ENCODE data around the gene BANK1. TPM values are rescaled to one million over a fixed set of nuclear protein-coding genes. Genes with fewer than 3 reads are reported as not detected.

BANK1 gene
- total RNA-seq, 1 experiment from 2014 or later, result 2.4 TPM

DNA sequence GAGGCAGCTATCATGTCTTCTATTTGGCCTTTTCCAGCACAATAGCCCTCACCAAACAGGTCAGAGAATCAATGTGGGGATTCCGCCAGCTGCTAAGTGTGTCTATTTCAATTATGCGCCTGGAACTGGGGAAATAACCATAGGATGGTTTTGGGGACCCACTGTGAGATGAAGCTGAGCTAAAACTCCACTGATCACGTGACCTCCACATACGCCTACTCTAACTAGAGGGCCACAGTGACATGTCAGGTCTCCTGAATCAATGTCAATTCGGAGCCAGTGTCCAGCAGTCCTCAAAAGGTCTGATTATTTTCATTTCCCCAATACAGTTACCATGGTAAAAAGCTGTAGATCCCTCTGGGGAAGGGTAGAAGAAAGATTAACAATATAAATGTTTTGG is 10.2 kb upstream of the BANK1 start:
- CTCF ChIA-PET, result no interaction called here
- TF ChIP-seq EZH2 (IDR thresholded peaks at IDR 0.05) (no peak), SRF (IDR thresholded peaks at IDR 0.05; ENCODE audit: low read depth) (no peak), EZH2phosphoT487 (IDR thresholded peaks at IDR 0.05; ENCODE audit: borderline replicate concordance) (no peak), JUND (IDR thresholded peaks at IDR 0.05) (no peak), EGR1 (IDR thresholded peaks at IDR 0.05; ENCODE audit: low read depth) (no peak), CEBPB (IDR thresholded peaks at IDR 0.05; ENCODE audit: low read depth) (no peak)
- TF ChIP-seq, protein P1, sequence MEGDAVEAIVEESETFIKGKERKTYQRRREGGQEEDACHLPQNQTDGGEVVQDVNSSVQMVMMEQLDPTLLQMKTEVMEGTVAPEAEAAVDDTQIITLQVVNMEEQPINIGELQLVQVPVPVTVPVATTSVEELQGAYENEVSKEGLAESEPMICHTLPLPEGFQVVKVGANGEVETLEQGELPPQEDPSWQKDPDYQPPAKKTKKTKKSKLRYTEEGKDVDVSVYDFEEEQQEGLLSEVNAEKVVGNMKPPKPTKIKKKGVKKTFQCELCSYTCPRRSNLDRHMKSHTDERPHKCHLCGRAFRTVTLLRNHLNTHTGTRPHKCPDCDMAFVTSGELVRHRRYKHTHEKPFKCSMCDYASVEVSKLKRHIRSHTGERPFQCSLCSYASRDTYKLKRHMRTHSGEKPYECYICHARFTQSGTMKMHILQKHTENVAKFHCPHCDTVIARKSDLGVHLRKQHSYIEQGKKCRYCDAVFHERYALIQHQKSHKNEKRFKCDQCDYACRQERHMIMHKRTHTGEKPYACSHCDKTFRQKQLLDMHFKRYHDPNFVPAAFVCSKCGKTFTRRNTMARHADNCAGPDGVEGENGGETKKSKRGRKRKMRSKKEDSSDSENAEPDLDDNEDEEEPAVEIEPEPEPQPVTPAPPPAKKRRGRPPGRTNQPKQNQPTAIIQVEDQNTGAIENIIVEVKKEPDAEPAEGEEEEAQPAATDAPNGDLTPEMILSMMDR (IDR thresholded peaks at IDR 0.05 in 2 of 3, conservative IDR thresholded peaks at IDR 0.05 in 1 of 3; ENCODE audit: borderline replicate concordance in 1 of 3, insufficient read depth in 1 of 3, low read depth in 2 of 3, low read length in 2 of 3), result no peak
- Histone ChIP-seq H2AFZ (ENCODE audit: low read depth, low read length, poor library complexity, severe bottlenecking) (no peak overlapping the region), H3K9ac (ENCODE audit: low read length) (no peak overlapping the region), H3K79me2 (ENCODE audit: insufficient read depth, low read length) (no peaks in the 10 kb centered on the region), H3K9me3 (ENCODE audit: control insufficient read depth in 1 of 2, insufficient read depth in 1 of 2, low read depth in 1 of 2, low read length in 2 of 2) (no peaks in the 10 kb centered on the region), H3K36me3 (ENCODE audit: control insufficient read depth in 1 of 2, insufficient read depth in 2 of 2, low read length in 2 of 2) (no peaks in the 10 kb centered on the region), H3K27me3 (ENCODE audit: insufficient read depth, low read length) (no peaks in the 10 kb centered on the region), H3K4me3 (replicated peaks in 1 of 2; ENCODE audit: low read depth in 1 of 2, low read length in 2 of 2) (no peak overlapping the region), H3K27ac (ENCODE audit: low read depth, low read length) (no peak overlapping the region), H3K4me1 (ENCODE audit: control insufficient read depth in 1 of 2, insufficient read depth in 2 of 2, low read length in 2 of 2) (no peaks in the 10 kb centered on the region), H3K9me2 (ENCODE audit: insufficient read depth) (no peaks in the 10 kb centered on the region), H3K4me2 (ENCODE audit: low read length) (no peak overlapping the region), H4K20me1 (ENCODE audit: insufficient read depth) (no peaks in the 10 kb centered on the region)
- intact Hi-C loops (cut with micrococcal nuclease), result no loop called here
- no peak for ATAC-seq
- RAD21 ChIA-PET (ENCODE audit: low non-redundant PET in 1 of 2, low total read pairs in 2 of 2, uncharacterized antibody in 2 of 2, unreplicated experiment in 2 of 2), result no interaction called here
- DNase-seq (ENCODE audit: low read depth, low spot score), result no peak
- POLR2A ChIA-PET, result no interaction called here
- no TSS peak for BruUV-seq (replicated peaks)

DNA sequence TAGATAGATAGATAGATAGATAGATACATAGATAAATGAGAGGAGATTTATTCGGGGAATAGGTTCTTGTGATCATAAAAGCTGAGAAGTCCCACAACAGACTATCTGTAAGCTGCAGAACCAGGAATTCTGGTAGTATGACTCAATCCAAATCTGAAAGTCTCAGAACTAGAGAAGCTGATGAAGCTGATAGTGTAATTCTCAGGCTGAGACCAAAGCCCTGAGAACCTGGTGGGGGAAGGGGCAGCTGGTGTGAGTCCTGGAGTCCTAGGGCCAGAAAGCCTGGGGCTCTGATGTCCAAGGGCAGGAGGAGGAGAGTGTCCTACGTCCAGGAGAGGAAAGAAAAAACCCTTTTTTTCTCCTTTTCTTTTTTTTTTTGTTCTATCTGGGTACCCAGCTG is 8.0 kb upstream of the BANK1 start:
- POLR2A ChIA-PET, result no interaction called here
- ATAC-seq (no peak), DNase-seq (ENCODE audit: low read depth, low spot score) (no peak)
- H2AFZ ChIP-seq (ENCODE audit: low read depth, low read length, poor library complexity, severe bottlenecking), result no peak overlapping the region
- RAD21 ChIA-PET (ENCODE audit: low non-redundant PET in 1 of 2, low total read pairs in 2 of 2, uncharacterized antibody in 2 of 2, unreplicated experiment in 2 of 2), result no interaction called here
- H3K9me2 ChIP-seq (ENCODE audit: insufficient read depth), result no peaks in the 10 kb centered on the region
- no peak overlapping the region for H3K27ac ChIP-seq (ENCODE audit: low read depth, low read length)
- H3K4me3 ChIP-seq (replicated peaks in 1 of 2; ENCODE audit: low read depth in 1 of 2, low read length in 2 of 2), result no peak overlapping the region
- TF ChIP-seq, protein P2, sequence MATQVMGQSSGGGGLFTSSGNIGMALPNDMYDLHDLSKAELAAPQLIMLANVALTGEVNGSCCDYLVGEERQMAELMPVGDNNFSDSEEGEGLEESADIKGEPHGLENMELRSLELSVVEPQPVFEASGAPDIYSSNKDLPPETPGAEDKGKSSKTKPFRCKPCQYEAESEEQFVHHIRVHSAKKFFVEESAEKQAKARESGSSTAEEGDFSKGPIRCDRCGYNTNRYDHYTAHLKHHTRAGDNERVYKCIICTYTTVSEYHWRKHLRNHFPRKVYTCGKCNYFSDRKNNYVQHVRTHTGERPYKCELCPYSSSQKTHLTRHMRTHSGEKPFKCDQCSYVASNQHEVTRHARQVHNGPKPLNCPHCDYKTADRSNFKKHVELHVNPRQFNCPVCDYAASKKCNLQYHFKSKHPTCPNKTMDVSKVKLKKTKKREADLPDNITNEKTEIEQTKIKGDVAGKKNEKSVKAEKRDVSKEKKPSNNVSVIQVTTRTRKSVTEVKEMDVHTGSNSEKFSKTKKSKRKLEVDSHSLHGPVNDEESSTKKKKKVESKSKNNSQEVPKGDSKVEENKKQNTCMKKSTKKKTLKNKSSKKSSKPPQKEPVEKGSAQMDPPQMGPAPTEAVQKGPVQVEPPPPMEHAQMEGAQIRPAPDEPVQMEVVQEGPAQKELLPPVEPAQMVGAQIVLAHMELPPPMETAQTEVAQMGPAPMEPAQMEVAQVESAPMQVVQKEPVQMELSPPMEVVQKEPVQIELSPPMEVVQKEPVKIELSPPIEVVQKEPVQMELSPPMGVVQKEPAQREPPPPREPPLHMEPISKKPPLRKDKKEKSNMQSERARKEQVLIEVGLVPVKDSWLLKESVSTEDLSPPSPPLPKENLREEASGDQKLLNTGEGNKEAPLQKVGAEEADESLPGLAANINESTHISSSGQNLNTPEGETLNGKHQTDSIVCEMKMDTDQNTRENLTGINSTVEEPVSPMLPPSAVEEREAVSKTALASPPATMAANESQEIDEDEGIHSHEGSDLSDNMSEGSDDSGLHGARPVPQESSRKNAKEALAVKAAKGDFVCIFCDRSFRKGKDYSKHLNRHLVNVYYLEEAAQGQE (IDR thresholded peaks at IDR 0.05; ENCODE audit: low read depth), result no peak
- TF ChIP-seq CBX3 (IDR thresholded peaks at IDR 0.05; ENCODE audit: low read depth) (no peak), SRF (IDR thresholded peaks at IDR 0.05; ENCODE audit: low read depth) (no peak), TCF7L2 (IDR thresholded peaks at IDR 0.05; ENCODE audit: borderline replicate concordance, extremely low read depth, insufficient read depth, insufficient read length) (no peak), JUND (IDR thresholded peaks at IDR 0.05) (no peak), POLR2AphosphoS5 (IDR thresholded peaks at IDR 0.05; ENCODE audit: low read depth, low read length) (no peak), ZNF274 (IDR thresholded peaks at IDR 0.05; ENCODE audit: low read depth, low read length) (no peak), EGR1 (IDR thresholded peaks at IDR 0.05; ENCODE audit: low read depth) (no peak)
- TF ChIP-seq, protein P1 (IDR thresholded peaks at IDR 0.05 in 2 of 3, conservative IDR thresholded peaks at IDR 0.05 in 1 of 3; ENCODE audit: borderline replicate concordance in 1 of 3, insufficient read depth in 1 of 3, low read depth in 2 of 3, low read length in 2 of 3), result no peak
- H3K79me2 ChIP-seq (ENCODE audit: insufficient read depth, low read length), result no peaks in the 10 kb centered on the region
- no TSS peak for BruUV-seq (replicated peaks)
- no peaks in the 10 kb centered on the region for H4K20me1 ChIP-seq (ENCODE audit: insufficient read depth)
- no peaks in the 10 kb centered on the region for H3K9me3 ChIP-seq (ENCODE audit: control insufficient read depth in 1 of 2, insufficient read depth in 1 of 2, low read depth in 1 of 2, low read length in 2 of 2)
- no peaks in the 10 kb centered on the region for H3K36me3 ChIP-seq (ENCODE audit: control insufficient read depth in 1 of 2, insufficient read depth in 2 of 2, low read length in 2 of 2)
- H3K9ac ChIP-seq (ENCODE audit: low read length), result no peak overlapping the region
- intact Hi-C loops (cut with micrococcal nuclease), result no loop called here
- no peaks in the 10 kb centered on the region for H3K27me3 ChIP-seq (ENCODE audit: insufficient read depth, low read length)
- no peak overlapping the region for H3K4me2 ChIP-seq (ENCODE audit: low read length)
- CTCF ChIA-PET, result no interaction called here
- no peaks in the 10 kb centered on the region for H3K4me1 ChIP-seq (ENCODE audit: control insufficient read depth in 1 of 2, insufficient read depth in 2 of 2, low read length in 2 of 2)

All from HCT116 (cell line).